ENCODE results near the gene VAPB.

VAPB gene

DNA sequence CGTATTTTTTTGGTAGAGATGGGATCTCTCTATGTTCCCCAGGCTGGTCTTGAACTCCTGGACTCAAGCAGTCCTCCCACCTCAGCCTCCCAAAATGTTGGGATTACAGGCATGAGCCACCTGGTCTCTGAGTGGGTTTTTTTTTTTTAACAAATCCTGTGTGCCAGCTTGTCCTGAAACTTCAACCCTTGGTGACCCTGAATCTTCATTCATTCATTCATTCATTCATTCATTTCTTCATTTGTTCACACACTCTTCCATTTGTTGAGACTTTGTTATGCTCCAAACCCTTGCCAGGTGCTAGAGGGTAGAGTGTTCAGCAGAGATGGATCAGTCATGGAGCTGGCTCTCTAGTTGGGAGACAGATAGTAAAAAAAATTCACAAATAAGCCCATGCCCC, 12.0 kb upstream of the VAPB start:
- no peak overlapping the region for H3K4me3 ChIP-seq (ENCODE audit: control insufficient read depth, low read depth, low read length)
- no peak for DNase-seq (ENCODE audit: low read depth)

DNA sequence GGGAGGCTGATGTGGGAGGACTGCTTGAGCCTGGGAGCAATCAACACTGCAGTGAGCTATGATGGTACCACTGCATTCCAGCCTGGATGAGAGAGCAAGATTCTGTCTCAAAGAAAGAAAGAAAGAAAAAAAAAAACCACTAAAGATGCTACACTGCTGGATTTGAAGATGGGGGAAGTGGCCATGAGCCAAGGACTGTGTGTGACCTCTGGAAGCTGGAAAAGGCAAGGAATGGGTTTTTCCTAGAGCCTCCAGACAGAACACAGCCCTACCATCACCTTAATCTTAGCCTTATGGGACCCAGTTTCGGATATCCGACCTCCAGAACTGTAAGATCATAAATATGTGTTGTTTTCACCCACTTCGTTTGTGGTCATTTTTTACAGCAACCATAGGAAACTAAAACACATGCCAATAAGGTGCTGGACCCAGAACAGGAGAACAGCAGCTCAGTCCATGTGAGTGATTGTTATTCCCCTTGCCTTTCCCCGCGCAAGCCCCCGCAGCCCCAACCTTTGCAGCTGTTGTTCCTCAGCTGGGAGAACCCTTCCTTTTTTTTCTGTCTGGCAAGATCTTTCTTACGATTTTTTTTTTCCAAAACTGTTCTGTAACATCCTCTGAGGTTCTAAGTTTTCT, 11.1 kb upstream of the VAPB start:
- TF ChIP-seq CTCF (conservative IDR thresholded peaks at IDR 0.05; ENCODE audit: control insufficient read depth, insufficient read depth, low read depth, low read length): no peak
- peak; percentile 35 for DNase-seq (ENCODE audit: low read depth)
- H3K4me3 ChIP-seq (ENCODE audit: control insufficient read depth, low read depth, low read length): no peak overlapping the region

More for the DNA sequence above, 12.0 kb upstream of the VAPB start:
- TF ChIP-seq CTCF (conservative IDR thresholded peaks at IDR 0.05; ENCODE audit: control insufficient read depth, insufficient read depth, low read depth, low read length): no peak

- H3K4me3 ChIP-seq (ENCODE audit: control insufficient read depth, low read depth, low read length): no peak overlapping the region
- DNase-seq (ENCODE audit: low read depth): no peak
- peak; percentile 32 for TF ChIP-seq CTCF (conservative IDR thresholded peaks at IDR 0.05; ENCODE audit: control insufficient read depth, insufficient read depth, low read depth, low read length)
These were observed 10.3 kb upstream of the VAPB start for GRCh38 chr20:58378704-58379103.

DNA sequence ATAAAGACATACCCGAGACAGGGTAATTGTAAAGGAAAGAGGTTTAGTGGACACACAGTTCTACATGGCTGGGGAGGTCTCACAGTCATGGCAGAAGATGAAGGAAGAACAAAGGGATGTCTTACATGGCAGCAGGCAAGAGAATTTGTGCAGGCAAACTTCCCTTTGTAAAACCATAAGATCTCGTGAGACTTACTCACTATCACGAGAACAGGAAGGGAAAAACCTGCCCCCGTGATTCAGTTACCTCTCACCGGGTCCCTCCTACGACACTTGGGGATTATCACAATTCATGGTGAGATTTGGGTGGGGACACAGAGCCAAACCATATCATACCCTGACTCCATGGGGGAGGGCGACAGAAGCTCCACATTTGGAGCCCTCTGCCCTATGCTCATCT, 7.4 kb upstream of the VAPB start:
- H3K4me3 ChIP-seq (ENCODE audit: control insufficient read depth, low read depth, low read length): no peak overlapping the region
- no peak for TF ChIP-seq CTCF (conservative IDR thresholded peaks at IDR 0.05; ENCODE audit: control insufficient read depth, insufficient read depth, low read depth, low read length)
- no peak for DNase-seq (ENCODE audit: low read depth)

- TF ChIP-seq CTCF (conservative IDR thresholded peaks at IDR 0.05; ENCODE audit: control insufficient read depth, insufficient read depth, low read depth, low read length): no peak
- no peak overlapping the region for H3K4me3 ChIP-seq (ENCODE audit: control insufficient read depth, low read depth, low read length)
- DNase-seq (ENCODE audit: low read depth): no peak
These were observed 6.9 kb upstream of the VAPB start for GRCh38 chr20:58382096-58382495.

DNA sequence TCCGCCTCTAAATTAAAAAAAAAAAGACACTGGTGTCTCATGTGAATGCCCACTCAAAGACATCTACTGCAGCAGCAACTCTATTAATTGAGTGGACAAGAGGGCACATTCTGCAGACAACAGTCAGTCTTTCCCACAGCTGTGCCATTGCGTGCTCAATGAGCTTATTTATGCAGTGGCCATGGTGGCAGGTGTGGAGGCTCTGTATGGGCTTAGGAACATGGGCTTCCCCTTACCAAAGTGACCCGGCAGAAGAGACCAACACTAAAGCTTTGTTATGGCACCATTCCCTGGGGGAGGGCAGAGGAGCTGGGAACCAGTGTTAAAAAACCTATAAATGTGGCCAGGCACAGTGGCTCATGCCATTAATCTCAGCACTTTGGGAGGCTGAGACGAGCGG, 4.2 kb upstream of the VAPB start:
- no peak for DNase-seq (ENCODE audit: low read depth)
- H3K4me3 ChIP-seq (ENCODE audit: control insufficient read depth, low read depth, low read length): no peak overlapping the region
- no peak for TF ChIP-seq CTCF (conservative IDR thresholded peaks at IDR 0.05; ENCODE audit: control insufficient read depth, insufficient read depth, low read depth, low read length)
